Uterus (tissue), 4 donors: Measurements from ENCODE around the gene ASB15. TPM values are rescaled to one million over a fixed set of nuclear protein-coding genes. Genes with fewer than 3 reads are reported as not detected.

Source experiments
- DNase-seq, 2 donors: peaks; one replicate each; pipeline ENCODE4 v3.0.0-alpha.2; 2019 to 2020
- H3K27ac ChIP-seq, 2 donors: fragments of 200-600 bp; sonication (generic); 1 replicate in 1 of 2; 2 replicates in 1 of 2; pipeline ENCODE4 v1.5.1; 2016 to 2018
- H3K27me3 ChIP-seq, 2 donors: fragments of 200-600 bp; sonication (generic); one replicate each; pipeline ENCODE4 v1.5.1; 2018 to 2019; ENCODE audit warnings: control low read depth in 1 of 2
- H3K36me3 ChIP-seq, 2 donors: fragments of 200-600 bp; sonication (generic); one replicate each; pipeline ENCODE4 v1.5.1; 2019; ENCODE audit warnings: control low read depth in 1 of 2
- H3K4me1 ChIP-seq, 2 donors: fragments of 200-600 bp; sonication (generic); one replicate each; pipeline ENCODE4 v1.5.1; 2018 to 2019; ENCODE audit warnings: control low read depth in 1 of 2
- H3K4me3 ChIP-seq, 2 donors: fragments of 200-600 bp; sonication (generic); 1 replicate in 1 of 2; 2 replicates in 1 of 2; pipeline ENCODE4 v1.5.1; 2018 to 2019; ENCODE audit warnings: mild to moderate bottlenecking in 1 of 2
- H3K9me3 ChIP-seq, 2 donors: fragments of 200-600 bp; sonication (generic); one replicate each; pipeline ENCODE4 v1.5.1; 2019; ENCODE audit warnings: control low read depth in 1 of 2
- POLR2A ChIP-seq, 2 donors: fragments of 450-650 bp; IDR thresholded peaks; one replicate each; pipeline ENCODE4 v1.6.1; 2016; ENCODE audit warnings: antibody characterized with exemption in 2 of 2, mild to moderate bottlenecking in 1 of 2, moderate library complexity in 1 of 2
- intact Hi-C: fragments of 100-400 bp; cut with DNase I; formaldehyde crosslinking; loops from one replicate; pipeline ENCODE4 v1.15.1; 2023; ENCODE audit warnings: low total_unique reads
- total RNA-seq, 4 donors: library from RNA; depleted of rRNA in 3 of 4; stranded (reverse); fragments of >200 nt in 3 of 4; gene quantifications; one replicate each; pipeline versions ENCODE4 v1.1.0 to v1.2.4, GENCODE V29; 2014 to 2023
- TF ChIP-seq, protein P1 (sequence below), 4 experiments: fragments of 200-600 bp in 2 of 4; fragments of 450-650 bp in 2 of 4; sonication (generic) in 2 of 4; IDR thresholded peaks; one replicate each; pipeline ENCODE4 v1.5.1; 2016 to 2019; ENCODE audit warnings: antibody characterized with exemption in 4 of 4, mild to moderate bottlenecking in 2 of 4, moderate library complexity in 1 of 4
- donor health status: DM: yes; HTN: yes; CAD: no.

Gene ASB15
- total RNA-seq, 4 donors from 2014 or later: not detected

GRCh38 chr7:123687161-123687560, 85.5 kb downstream of the ASB15 start:
- Histone ChIP-seq H3K36me3 (no peaks in the 10 kb centered on the region), H3K4me1 (no peaks in the 10 kb centered on the region), H3K9me3 (no peaks in the 10 kb centered on the region), H3K27ac (no peak overlapping the region), H3K27me3 (no peaks in the 10 kb centered on the region), H3K4me3 (no peak overlapping the region)
- intact Hi-C loops: no loop called here
- no peak for TF ChIP-seq POLR2A (IDR thresholded peaks at IDR 0.05)
- TF ChIP-seq, protein P1, sequence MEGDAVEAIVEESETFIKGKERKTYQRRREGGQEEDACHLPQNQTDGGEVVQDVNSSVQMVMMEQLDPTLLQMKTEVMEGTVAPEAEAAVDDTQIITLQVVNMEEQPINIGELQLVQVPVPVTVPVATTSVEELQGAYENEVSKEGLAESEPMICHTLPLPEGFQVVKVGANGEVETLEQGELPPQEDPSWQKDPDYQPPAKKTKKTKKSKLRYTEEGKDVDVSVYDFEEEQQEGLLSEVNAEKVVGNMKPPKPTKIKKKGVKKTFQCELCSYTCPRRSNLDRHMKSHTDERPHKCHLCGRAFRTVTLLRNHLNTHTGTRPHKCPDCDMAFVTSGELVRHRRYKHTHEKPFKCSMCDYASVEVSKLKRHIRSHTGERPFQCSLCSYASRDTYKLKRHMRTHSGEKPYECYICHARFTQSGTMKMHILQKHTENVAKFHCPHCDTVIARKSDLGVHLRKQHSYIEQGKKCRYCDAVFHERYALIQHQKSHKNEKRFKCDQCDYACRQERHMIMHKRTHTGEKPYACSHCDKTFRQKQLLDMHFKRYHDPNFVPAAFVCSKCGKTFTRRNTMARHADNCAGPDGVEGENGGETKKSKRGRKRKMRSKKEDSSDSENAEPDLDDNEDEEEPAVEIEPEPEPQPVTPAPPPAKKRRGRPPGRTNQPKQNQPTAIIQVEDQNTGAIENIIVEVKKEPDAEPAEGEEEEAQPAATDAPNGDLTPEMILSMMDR (IDR thresholded peaks at IDR 0.05): no peak
- DNase-seq: no peak

GRCh38 chr7:123687727-123688126, 86.1 kb downstream of the ASB15 start:
- H3K36me3 ChIP-seq: no peaks in the 10 kb centered on the region
- no peaks in the 10 kb centered on the region for H3K27me3 ChIP-seq
- DNase-seq: no peak
- H3K9me3 ChIP-seq: no peaks in the 10 kb centered on the region
- intact Hi-C loops: no loop called here
- no peak overlapping the region for H3K27ac ChIP-seq
- H3K4me3 ChIP-seq: no peak overlapping the region
- TF ChIP-seq, protein P1 (IDR thresholded peaks at IDR 0.05): no peak
- no peak for TF ChIP-seq POLR2A (IDR thresholded peaks at IDR 0.05)
- H3K4me1 ChIP-seq: no peaks in the 10 kb centered on the region

Other genes with a start within 250 kb of the ASB15 start
- gene IQUB, start 67.2 kb upstream of the ASB15 start, total RNA-seq: 1 to 10 TPM in 3 of 4 donors, not detected in 1; 2.4 to 9.9 (median 6.1) TPM
- 10 to 100 TPM; 27.2 to 97.6 (median 85.0) TPM for gene NDUFA5, start 44.0 kb upstream of the ASB15 start, total RNA-seq
- under 1 TPM in 1 of 4 donors, not detected in 3; 0.52 TPM for gene LMOD2, start 54.0 kb downstream of the ASB15 start, total RNA-seq
- 10 to 100 TPM; 16.9 to 56.9 (median 49.5) TPM for gene WASL, start 147.2 kb downstream of the ASB15 start, total RNA-seq
- gene HYAL4, start 243.3 kb downstream of the ASB15 start, total RNA-seq: not detected